NOMO-1 (cell line): ENCODE measurements around the gene LRRC4B.
"Not testable (repeated sequence)": the region's sequence is repeated elsewhere in the genome, so short reads cannot be mapped to it uniquely, and the experiment has no call there.

Experiments
- DNase-seq, 2 experiments: peaks; one replicate each; lab custom pipeline; 2025; ENCODE audit not compliant: unreplicated experiment in 2 of 2; lab: John Stamatoyannopoulos, UW

The LRRC4B gene

GRCh38 chr19:50531171-50531612, 37.0 kb downstream of the LRRC4B start:
- DNase-seq, result no peak

- DNase-seq, result not testable (repeated sequence)
Measured at GRCh38 chr19:50528052-50528451, 40.2 kb downstream of the LRRC4B start.

GRCh38 chr19:50522881-50523280, 45.4 kb downstream of the LRRC4B start:
- no peak for DNase-seq

- DNase-seq, result no peak
Measured at GRCh38 chr19:50520822-50521465, 47.3 kb downstream of the LRRC4B start.

- DNase-seq, result no peak
Measured at GRCh38 chr19:50519006-50519575, 49.1 kb downstream of the LRRC4B start.

GRCh38 chr19:50518091-50519005, 49.9 kb downstream of the LRRC4B start:
- no peak for DNase-seq

GRCh38 chr19:50517704-50518075, 50.5 kb downstream of the LRRC4B start:
- DNase-seq, result no peak

GRCh38 chr19:50516964-50517703, 51.1 kb downstream of the LRRC4B start:
- DNase-seq, result no peak

- DNase-seq, result no peak
Measured at GRCh38 chr19:50516456-50516855, 51.8 kb downstream of the LRRC4B start.

- no peak for DNase-seq
Measured at GRCh38 chr19:50515168-50515561, 53.1 kb downstream of the LRRC4B start.

GRCh38 chr19:50514346-50515167, 53.7 kb downstream of the LRRC4B start:
- DNase-seq, result no peak

GRCh38 chr19:50513746-50514345, 54.4 kb downstream of the LRRC4B start, which contains the start of gene ASPDH:
Gene ASPDH (minus strand): TSS chr19:50513913. CDS start chr19:50513823, 90 bp downstream.
- DNase-seq, result no peak

- DNase-seq, result no peak
Measured at GRCh38 chr19:50512999-50513745, 55.1 kb downstream of the LRRC4B start.

GRCh38 chr19:50512112-50512998, 55.9 kb downstream of the LRRC4B start:
- DNase-seq, result no peak

GRCh38 chr19:50511069-50511822, 57.0 kb downstream of the LRRC4B start, which contains the start of gene JOSD2:
Gene JOSD2 (minus strand): TSS chr19:50511191. CDS start chr19:50510431, 760 bp downstream.
- DNase-seq, result peak; percentile 99 to 100

- no peak for DNase-seq
Measured at GRCh38 chr19:50510700-50511068, 57.6 kb downstream of the LRRC4B start.

GRCh38 chr19:50510121-50510670, 58.0 kb downstream of the LRRC4B start:
- no peak for DNase-seq
